Gastrocnemius medialis (tissue), 4 donors: ENCODE data around the gene KIF22. TPM values are rescaled to one million over a fixed set of nuclear protein-coding genes. Genes with fewer than 3 reads are reported as not detected.
A peak's percentile ranks its signal among the peaks of the same experiment; 100 is the strongest.

Source experiments
- ATAC-seq, 2 donors: fragments of 150-250 bp; one replicate each; pipeline ENCODE4 v1.9.1; 2016
- DNase-seq, 2 donors: peaks; one replicate each; pipeline ENCODE4 v3.0.0-alpha.2; 2019
- H3K27ac ChIP-seq, 4 donors: fragments of 200-600 bp; sonication (generic); 1 replicate in 1 of 4; 2 replicates in 3 of 4; pipeline ENCODE4 v1.5.1; 2016 to 2018; ENCODE audit warnings: mild to moderate bottlenecking in 2 of 4, moderate library complexity in 1 of 4
- H3K27me3 ChIP-seq, 3 donors: fragments of 200-600 bp; sonication (generic) in 2 of 3; 1 replicate in 1 of 3; 2 replicates in 2 of 3; pipeline versions ENCODE4 v1.5.1 to v1.6.0; 2016 to 2019; ENCODE audit warnings: mild to moderate bottlenecking in 1 of 3, moderate library complexity in 1 of 3
- H3K36me3 ChIP-seq, 2 donors: fragments of 200-600 bp; sonication (generic) in 1 of 2; one replicate each; pipeline ENCODE4 v1.5.1; 2017 to 2018
- H3K4me1 ChIP-seq, 2 donors: fragments of 200-600 bp; sonication (generic) in 1 of 2; one replicate each; pipeline ENCODE4 v1.5.1; 2016 to 2017; ENCODE audit warnings: mild to moderate bottlenecking in 2 of 2
- H3K4me3 ChIP-seq, 4 donors: fragments of 200-600 bp; sonication (generic) in 3 of 4; 1 replicate in 1 of 4; 2 replicates in 3 of 4; pipeline ENCODE4 v1.5.1; 2016 to 2019; ENCODE audit warnings: mild to moderate bottlenecking in 2 of 4
- H3K9me3 ChIP-seq, 3 donors: fragments of 200-600 bp; sonication (generic) in 2 of 3; 1 replicate in 1 of 3; 2 replicates in 2 of 3; pipeline ENCODE4 v1.5.1; 2016 to 2019
- CTCF ChIP-seq, 5 experiments: fragments of 450-650 bp in 3 of 5; fragments of 200-600 bp in 2 of 5; sonication (generic) in 2 of 5; IDR thresholded peaks in 4 of 5; conservative IDR thresholded peaks in 1 of 5; 1 replicate in 4 of 5; 2 replicates in 1 of 5; pipeline ENCODE4 v1.5.1; 2016 to 2019; ENCODE audit warnings: antibody characterized with exemption in 5 of 5, mild to moderate bottlenecking in 3 of 5, moderate library complexity in 3 of 5
- POLR2A ChIP-seq, 2 donors: fragments of 450-650 bp; IDR thresholded peaks; one replicate each; pipeline ENCODE4 v1.6.1; 2017; ENCODE audit warnings: antibody characterized with exemption in 2 of 2, mild to moderate bottlenecking in 2 of 2, moderate library complexity in 2 of 2
- in situ Hi-C, 4 donors: fragments of 200-750 bp; cut with MboI; loops; one replicate each; pipeline versions ENCODE4 v1.15.0 to v1.8.0; 2017; ENCODE audit warnings: low sequenced_read_pairs in 4 of 4
- intact Hi-C: fragments of 100-400 bp; cut with DNase I; formaldehyde crosslinking; loops from one replicate; pipeline ENCODE4 v1.15.1; 2023; ENCODE audit warnings: low total_unique reads
- total RNA-seq, 4 donors: library from RNA; depleted of rRNA; stranded (reverse); fragments of >200 nt; gene quantifications; one replicate each; pipeline versions ENCODE4 v1.1.0 to v1.2.3, GENCODE V29; 2016

The KIF22 gene
- total RNA-seq, 4 donors from 2014 or later: 9.0 to 13.9 (median 12.8) TPM

GRCh38 chr16:29815032-29815721 is 24.6 kb downstream of the KIF22 start:
- in situ Hi-C loops (no loop called here), intact Hi-C loops (loop anchor here (5.0 to 10.0 kb wide), 2 partner anchors 182 to 710 kb away; partner anchors contain the start of genes HIRIP3, INO80E and ZNF768)
- Histone ChIP-seq H3K27me3 (no peaks in the 10 kb centered on the region), H3K27ac (peak overlapping the region; percentile 91 to 99 (median 95)), H3K4me1 (peaks cover 44 to 54% of the 10 kb centered on the region in 2 donors), H3K9me3 (no peaks in the 10 kb centered on the region), H3K4me3 (peak overlapping the region; percentile 78 to 96 (median 90)), H3K36me3 (peaks cover 0 to 14% of the 10 kb centered on the region in 2 donors)
- no peak for ATAC-seq
- DNase-seq: peak in 1 of 2 donors; percentile 32
- TF ChIP-seq POLR2A (IDR thresholded peaks at IDR 0.05): no peak
- no peak for TF ChIP-seq CTCF (IDR thresholded peaks at IDR 0.05 in 4 of 5, conservative IDR thresholded peaks at IDR 0.05 in 1 of 5)

- intact Hi-C loops (loop anchor here (1.0 to 10.0 kb wide), 6 partner anchors 11 to 709 kb away; partner anchors contain the start of genes CDIPT, HIRIP3, INO80E and KIF22), in situ Hi-C loops (no loop called here)
- peak within 1 kb of the TSS; percentile 78 to 96 (median 90) for H3K4me3 ChIP-seq
- peaks cover 0 to 14% of the 10 kb centered on the region in 2 donors for H3K36me3 ChIP-seq
- peak; percentile 79 to 83 for ATAC-seq
- H3K27me3 ChIP-seq: no peaks in the 10 kb centered on the region
- TF ChIP-seq CTCF (IDR thresholded peaks at IDR 0.05 in 4 of 5, conservative IDR thresholded peaks at IDR 0.05 in 1 of 5) (peak; percentile 95 to 97 (median 95)), POLR2A (IDR thresholded peaks at IDR 0.05) (peak; percentile 66 to 72)
- DNase-seq: peak; percentile 98 to 99
- peaks cover 44 to 53% of the 10 kb centered on the region in 2 donors for H3K4me1 ChIP-seq
- H3K9me3 ChIP-seq: no peaks in the 10 kb centered on the region
- peak within 1 kb of the TSS; percentile 91 to 99 (median 95) for H3K27ac ChIP-seq
Observed at GRCh38 chr16:29815793-29816693, 25.5 kb downstream of the KIF22 start, which contains the start of gene PAGR1. TSS of gene PAGR1 (plus strand) at chr16:29816152. CDS start at chr16:29816526, 374 bp downstream.

- DNase-seq: peak in 1 of 2 donors; percentile 47
- intact Hi-C loops: loop anchor here (1.0 to 10.0 kb wide), 6 partner anchors 12 to 708 kb away; partner anchors contain the start of genes CDIPT, HIRIP3, INO80E and KIF22
Observed at GRCh38 chr16:29816694-29817441, 26.3 kb downstream of the KIF22 start.

More at GRCh38 chr16:29816694-29817441, 26.3 kb downstream of the KIF22 start:
- in situ Hi-C loops: no loop called here
- Histone ChIP-seq H3K27me3 (no peaks in the 10 kb centered on the region), H3K36me3 (peaks cover 0 to 14% of the 10 kb centered on the region in 2 donors), H3K27ac (peak overlapping the region; percentile 91 to 99 (median 95)), H3K4me1 (peaks cover 51 to 56% of the 10 kb centered on the region in 2 donors), H3K9me3 (no peaks in the 10 kb centered on the region), H3K4me3 (peak overlapping the region; percentile 78 to 96 (median 90))
- ATAC-seq: peak; percentile 9 to 11
- TF ChIP-seq POLR2A (IDR thresholded peaks at IDR 0.05) (no peak), CTCF (IDR thresholded peaks at IDR 0.05 in 4 of 5, conservative IDR thresholded peaks at IDR 0.05 in 1 of 5) (no peak)
